K562 (cell line): ENCODE data around the gene SEC23A. TPM values are rescaled to one million over a fixed set of nuclear protein-coding genes. Genes with fewer than 3 reads are reported as not detected.

ENCODE experiments used
- C11orf30 ChIP-seq: fragments of 450-650 bp; IDR thresholded peaks from 2 replicates; pipeline ENCODE4 v1.6.1; 2016; ENCODE audit warnings: low read depth, mild to moderate bottlenecking
- E2F5 ChIP-seq: sonication (generic); formaldehyde crosslinking; IDR thresholded peaks from 2 replicates; pipeline ENCODE4 v1.8.0; 2022; ENCODE audit warnings: mild to moderate bottlenecking, missing genetic modification reagents
- EP400 ChIP-seq: fragments of 450-650 bp; IDR thresholded peaks from 2 replicates; pipeline ENCODE4 v1.6.1; 2017; ENCODE audit warnings: antibody characterized with exemption, mild to moderate bottlenecking, moderate library complexity
- ERF ChIP-seq: fragments of 450-650 bp; formaldehyde crosslinking; IDR thresholded peaks from 2 replicates; pipeline ENCODE4 v1.4.0; 2020; ENCODE audit warnings: mild to moderate bottlenecking, mixed read lengths
- ETV1 ChIP-seq: fragments of 450-650 bp; conservative IDR thresholded peaks from 2 replicates; pipeline ENCODE4 v1.6.1; 2016; ENCODE audit warnings: missing genetic modification characterization, control low read depth, low read depth, missing compliant biosample characterization
- HDAC1 ChIP-seq, 2 experiments: fragments of 450-650 bp; IDR thresholded peaks; 2 replicates each; pipeline ENCODE4 v1.6.1; 2016 to 2017; ENCODE audit warnings: inconsistent platforms in 1 of 2, mild to moderate bottlenecking in 1 of 2, moderate library complexity in 1 of 2
- KDM5B ChIP-seq: fragments of 200-600 bp; sonication (generic); IDR thresholded peaks from 2 replicates; pipeline ENCODE4 v1.6.1; 2012; ENCODE audit warnings: low read depth, mild to moderate bottlenecking, moderate library complexity, low read length, control low read depth, inconsistent platforms; ENCODE audit not compliant: insufficient replicate concordance
- MTA1 ChIP-seq: fragments of 450-650 bp; IDR thresholded peaks from 2 replicates; pipeline ENCODE4 v1.6.1; 2017; ENCODE audit warnings: borderline replicate concordance
- MTA3 ChIP-seq: fragments of 450-650 bp; formaldehyde crosslinking; IDR thresholded peaks from 2 replicates; pipeline ENCODE4 v1.6.1; 2017; ENCODE audit warnings: mild to moderate bottlenecking, borderline replicate concordance
- NFIC ChIP-seq: fragments of 450-650 bp; IDR thresholded peaks from 2 replicates; pipeline ENCODE4 v1.6.1; 2017; ENCODE audit warnings: mild to moderate bottlenecking, inconsistent platforms
- NFRKB ChIP-seq: fragments of 450-650 bp; IDR thresholded peaks from 2 replicates; pipeline ENCODE4 v1.6.1; 2016; ENCODE audit warnings: low read depth
- NR2C2 ChIP-seq, 2 experiments: fragments of 200-800 bp in 1 of 2; sonication (Bioruptor generic) in 1 of 2; sonication (generic) in 1 of 2; formaldehyde crosslinking in 1 of 2; IDR thresholded peaks; 2 replicates each; pipeline versions ENCODE4 v1.6.1 to v1.8.0; 2016 to 2022; ENCODE audit warnings: mild to moderate bottlenecking in 1 of 2, missing compliant biosample characterization in 1 of 2, missing genetic modification characterization in 1 of 2, missing genetic modification reagents in 1 of 2
- RBM15 ChIP-seq: fragments of 200-400 bp; formaldehyde crosslinking; IDR thresholded peaks from 2 replicates; pipeline ENCODE4 v1.6.1; 2018; ENCODE audit warnings: mild to moderate bottlenecking, low read length, moderate library complexity; ENCODE audit not compliant: insufficient read depth
- SAP30 ChIP-seq: fragments of 200-600 bp; sonication (generic); IDR thresholded peaks from 2 replicates; pipeline ENCODE4 v1.6.1; 2012; ENCODE audit warnings: borderline replicate concordance, low read depth, mild to moderate bottlenecking, moderate library complexity, low read length, control low read depth, inconsistent platforms; ENCODE audit not compliant: insufficient read depth, poor library complexity, severe bottlenecking
- SMARCA4 ChIP-seq: fragments of 450-650 bp; IDR thresholded peaks from 2 replicates; pipeline ENCODE4 v1.6.1; 2016
- SMARCE1 ChIP-seq: fragments of 450-650 bp; IDR thresholded peaks from 2 replicates; pipeline ENCODE4 v1.7.1; 2016; ENCODE audit warnings: mild to moderate bottlenecking
- TFAP4 ChIP-seq: sonication (generic); formaldehyde crosslinking; IDR thresholded peaks from 2 replicates; pipeline ENCODE4 v1.8.0; 2022; ENCODE audit warnings: missing genetic modification reagents, mild to moderate bottlenecking, moderate library complexity, borderline replicate concordance
- TOE1 ChIP-seq, 2 experiments: fragments of 450-650 bp in 1 of 2; sonication (generic) in 1 of 2; formaldehyde crosslinking in 1 of 2; IDR thresholded peaks; 2 replicates each; pipeline versions ENCODE4 v1.7.1 to v1.8.0; 2016 to 2022; ENCODE audit warnings: borderline replicate concordance in 2 of 2, mild to moderate bottlenecking in 2 of 2, antibody characterized with exemption in 1 of 2, inconsistent platforms in 1 of 2, low read depth in 1 of 2, missing genetic modification reagents in 1 of 2, moderate library complexity in 1 of 2
- XRCC4 ChIP-seq: IDR thresholded peaks from one replicate; pipeline ENCODE4 v1.6.1; 2011; ENCODE audit not compliant: insufficient read depth, insufficient read length; ENCODE audit errors: extremely low read depth
- XRCC5 ChIP-seq: fragments of 200-400 bp; formaldehyde crosslinking; IDR thresholded peaks from 2 replicates; pipeline ENCODE4 v1.6.1; 2017; ENCODE audit warnings: low read depth, mild to moderate bottlenecking, low read length
- YY1 ChIP-seq, 3 experiments: IDR thresholded peaks; 2 replicates each; pipeline ENCODE4 v1.6.1; 2011; ENCODE audit warnings: low read length in 2 of 3, mild to moderate bottlenecking in 2 of 3, moderate library complexity in 2 of 3, borderline replicate concordance in 1 of 3, control low read depth in 1 of 3, low read depth in 1 of 3; ENCODE audit not compliant: insufficient read depth in 3 of 3, insufficient replicate concordance in 2 of 3, control insufficient read depth in 1 of 3, insufficient read length in 1 of 3; ENCODE audit errors: extremely low read depth in 1 of 3
- ZBTB7A ChIP-seq: IDR thresholded peaks from 2 replicates; pipeline ENCODE4 v1.6.1; 2011; ENCODE audit warnings: low read depth, mild to moderate bottlenecking, low read length, moderate library complexity, borderline replicate concordance; ENCODE audit not compliant: control insufficient read depth
- ZNF212 ChIP-seq: fragments of 450-650 bp; formaldehyde crosslinking; IDR thresholded peaks from 2 replicates; pipeline ENCODE4 v1.4.0; 2020; ENCODE audit warnings: mild to moderate bottlenecking
- ZNF253 ChIP-seq: fragments of 250-450 bp; sonication (Bioruptor Pico); conservative IDR thresholded peaks from 2 replicates; pipeline ENCODE4 v1.6.1; 2021; ENCODE audit warnings: mild to moderate bottlenecking
- polyA plus RNA-seq, 8 experiments: library from polyadenylated mRNA; depleted of rRNA in 4 of 8; stranded (reverse) in 5 of 8; unstranded in 3 of 8; fragments of >200 nt; fragmentation: Nextera tagmentation in 2 of 8; fragmentation: Illumina TruSeq in 1 of 8; extraction: Ambion mirVana in 2 of 8; extraction: Trizol in 1 of 8; gene quantifications; 2 replicates each; pipeline versions ENCODE4 v1.2.1 to v1.2.3, GENCODE V29; 2011 to 2014; ENCODE audit warnings: inconsistent platforms in 1 of 8, missing spikeins in 1 of 8
- total RNA-seq, 7 experiments: library from RNA; depleted of rRNA in 6 of 7; stranded (reverse); fragments of >200 nt in 6 of 7; fragmentation: Illumina TruSeq in 2 of 7; extraction: Trizol in 2 of 7; gene quantifications; 2 replicates each; pipeline versions ENCODE4 v1.2.1 to v1.2.3, GENCODE V29; 2011 to 2021; ENCODE audit warnings: low replicate concordance in 1 of 7

The SEC23A gene
- total and polyA plus RNA-seq, 9 of the 15 experiments (the other 6 are each of a cell fraction or from before 2014, with no cell fraction given), result 5.5 to 47.0 (median 14.5) TPM

- TF ChIP-seq MTA3, result 0 out of 2 replicates have a peak, but pooled peaks have one; percentile 47
- no peak for TF ChIP-seq RBM15
- TF ChIP-seq KDM5B, result no peak
- TF ChIP-seq NFIC, result peak; percentile 21; the same call in 1 of the 2 replicates
- no peak for TF ChIP-seq XRCC4
- no peak for TF ChIP-seq E2F5 (CRISPR knock-in tag)
- peak; percentile 49 for TF ChIP-seq SAP30
- TF ChIP-seq EP400, result peak; percentile 96
- TF ChIP-seq ETV1 (tag), result peak; percentile 52; the same call in 1 of the 2 replicates
- TF ChIP-seq ZNF212 (CRISPR knock-in tag), result no peak
- TF ChIP-seq SMARCA4, result 0 out of 2 replicates have a peak, but pooled peaks have one; percentile 14
- 0 out of 2 replicates have a peak, but pooled peaks have one; percentile 51 for TF ChIP-seq NFRKB
- 0 out of 2 replicates have a peak, but pooled peaks have one; percentile 24 for TF ChIP-seq SMARCE1
- no peak for TF ChIP-seq TOE1 (IDR thresholded peaks at IDR 0.05; ENCODE audit: borderline replicate concordance)
- TF ChIP-seq TOE1 (CRISPR knock-in tag; IDR thresholded peaks at IDR 0.05; ENCODE audit: borderline replicate concordance, low read depth), result no peak
- peak; percentile 47; the same call in 1 of the 2 replicates for TF ChIP-seq C11orf30
- peak; percentile 41; the same call in 1 of the 2 replicates for TF ChIP-seq TFAP4 (CRISPR knock-in tag)
- TF ChIP-seq XRCC5, result 0 out of 2 replicates have a peak, but pooled peaks have one; percentile 23
- TF ChIP-seq ERF (CRISPR knock-in tag), result no peak
- TF ChIP-seq YY1 (IDR thresholded peaks at IDR 0.05; ENCODE audit: borderline replicate concordance in 1 of 3, control insufficient read depth in 1 of 3, extremely low read depth in 1 of 3, insufficient read depth in 3 of 3, insufficient read length in 1 of 3, insufficient replicate concordance in 2 of 3, low read depth in 1 of 3, low read length in 2 of 3), result peak; percentile 48 to 90 (median 76)
- peak in 1 of 2 experiments; percentile 57; a peak in 1 of 4 replicates for TF ChIP-seq HDAC1 (IDR thresholded peaks at IDR 0.05)
- no peak for TF ChIP-seq ZNF253
- TF ChIP-seq MTA1, result peak; percentile 63
- no peak for TF ChIP-seq NR2C2 (CRISPR knock-in tag; IDR thresholded peaks at IDR 0.05)
- TF ChIP-seq NR2C2 (tag; IDR thresholded peaks at IDR 0.05), result peak; percentile 69; the same call in 1 of the 2 replicates
- peak; percentile 69 for TF ChIP-seq ZBTB7A
Measured at GRCh38 chr14:39102969-39103957, at the start of gene SEC23A (continued).
